Gastroesophageal sphincter (tissue), 4 donors: ENCODE data around the gene P4HA3. TPM values are rescaled to one million over a fixed set of nuclear protein-coding genes. Genes with fewer than 3 reads are reported as not detected.
A peak's percentile ranks its signal among the peaks of the same experiment; 100 is the strongest.

ENCODE experiments used
- ATAC-seq: fragments of 150-250 bp; one replicate; pipeline ENCODE4 v1.9.1; 2016; ENCODE audit warnings: mild to moderate bottlenecking, moderate library complexity
- H3K27ac ChIP-seq, 4 donors: fragments of 200-600 bp; sonication (generic) in 3 of 4; 1 replicate in 3 of 4; 2 replicates in 1 of 4; pipeline ENCODE4 v1.5.1; 2016 to 2019
- H3K27me3 ChIP-seq: fragments of 200-600 bp; sonication (generic); one replicate; pipeline ENCODE4 v1.5.1; 2019
- H3K36me3 ChIP-seq, 2 donors: fragments of 200-600 bp; sonication (generic); one replicate each; pipeline ENCODE4 v1.5.1; 2019; ENCODE audit warnings: control low read depth in 1 of 2
- H3K4me1 ChIP-seq, 3 donors: fragments of 200-600 bp; sonication (generic); 1 replicate in 2 of 3; 2 replicates in 1 of 3; pipeline ENCODE4 v1.5.1; 2016 to 2019; ENCODE audit warnings: control low read depth in 2 of 3
- H3K4me3 ChIP-seq, 2 donors: fragments of 200-600 bp; sonication (generic); one replicate each; pipeline ENCODE4 v1.5.1; 2019; ENCODE audit warnings: mild to moderate bottlenecking in 1 of 2, moderate library complexity in 1 of 2
- H3K9me3 ChIP-seq, 3 donors: fragments of 200-600 bp; sonication (generic); one replicate each; pipeline ENCODE4 v1.5.1; 2017 to 2019; ENCODE audit warnings: control low read depth in 2 of 3
- EP300 ChIP-seq: sonication (generic); formaldehyde crosslinking; IDR thresholded peaks from one replicate; pipeline ENCODE4 v1.6.1; 2017; ENCODE audit warnings: antibody characterized with exemption, mild to moderate bottlenecking
- POLR2A ChIP-seq, 2 donors: fragments of 450-650 bp; IDR thresholded peaks; one replicate each; pipeline ENCODE4 v1.6.1; 2017; ENCODE audit warnings: antibody characterized with exemption in 2 of 2, mild to moderate bottlenecking in 2 of 2, moderate library complexity in 1 of 2
- POLR2AphosphoS5 ChIP-seq: sonication (generic); formaldehyde crosslinking; IDR thresholded peaks from one replicate; pipeline ENCODE4 v1.6.1; 2017; ENCODE audit warnings: antibody characterized with exemption
- WGBS, 2 donors: methylation state at CpG; one replicate each; pipeline ENCODE4 v1.1.5; 2018; ENCODE audit warnings: low coverage in 1 of 2; 5-methylcytosine and 5-hydroxymethylcytosine counted together
- total RNA-seq, 4 donors: library from RNA; depleted of rRNA; stranded (reverse); fragments of >200 nt; gene quantifications; one replicate each; pipeline ENCODE4 v1.1.0, GENCODE V29; 2016
- TF ChIP-seq, protein P1 (sequence below), 4 experiments: fragments of 200-600 bp in 2 of 4; fragments of 450-650 bp in 2 of 4; sonication (generic) in 1 of 4; IDR thresholded peaks; one replicate each; pipeline ENCODE4 v1.5.1; 2017 to 2019; ENCODE audit warnings: antibody characterized with exemption in 4 of 4, mild to moderate bottlenecking in 2 of 4, moderate library complexity in 2 of 4

The P4HA3 gene
- total RNA-seq, 4 donors from 2014 or later, result 0.69 to 2.9 (median 0.94) TPM; not detected in 1

DNA sequence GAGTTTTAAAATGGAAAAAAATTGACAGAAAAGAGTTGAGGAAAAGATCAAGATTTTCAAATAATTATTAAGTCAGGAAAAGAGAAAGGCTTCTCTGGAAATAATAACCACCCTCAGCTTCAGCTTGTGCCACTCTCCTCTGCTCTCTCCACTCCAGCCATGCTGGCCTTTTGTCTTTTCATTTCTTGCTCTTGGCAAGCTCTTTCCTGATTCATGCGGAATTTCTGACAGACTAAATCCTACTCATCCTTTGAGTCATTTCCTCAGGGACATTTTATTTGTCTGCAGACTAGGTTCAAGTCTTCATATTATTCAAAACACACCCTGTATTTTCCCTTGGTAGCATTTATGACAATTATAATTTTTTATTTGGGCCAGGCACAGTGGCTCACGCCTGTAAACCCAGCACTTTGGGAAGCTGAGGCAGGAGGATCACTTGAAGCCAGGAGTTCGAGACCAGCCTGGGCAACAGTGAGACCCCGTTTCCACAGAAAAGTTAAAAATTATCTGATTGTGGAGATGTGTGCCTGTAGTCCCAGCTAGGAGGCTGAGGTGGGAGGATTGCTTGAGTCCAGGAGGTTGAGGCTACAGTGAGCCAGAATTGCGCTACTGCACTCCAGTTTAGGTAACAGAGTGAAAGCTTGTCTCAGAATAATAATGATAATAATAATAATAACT is 7.8 kb upstream of the P4HA3 start:
- 50 to 54% methylated on average over 2 to 5 of the region's 5 CpGs for WGBS, 2 donors
- ATAC-seq, result peak; percentile 59
- peak overlapping the region in 3 of 4 donors; percentile 48 to 67 (median 58) for H3K27ac ChIP-seq

DNA sequence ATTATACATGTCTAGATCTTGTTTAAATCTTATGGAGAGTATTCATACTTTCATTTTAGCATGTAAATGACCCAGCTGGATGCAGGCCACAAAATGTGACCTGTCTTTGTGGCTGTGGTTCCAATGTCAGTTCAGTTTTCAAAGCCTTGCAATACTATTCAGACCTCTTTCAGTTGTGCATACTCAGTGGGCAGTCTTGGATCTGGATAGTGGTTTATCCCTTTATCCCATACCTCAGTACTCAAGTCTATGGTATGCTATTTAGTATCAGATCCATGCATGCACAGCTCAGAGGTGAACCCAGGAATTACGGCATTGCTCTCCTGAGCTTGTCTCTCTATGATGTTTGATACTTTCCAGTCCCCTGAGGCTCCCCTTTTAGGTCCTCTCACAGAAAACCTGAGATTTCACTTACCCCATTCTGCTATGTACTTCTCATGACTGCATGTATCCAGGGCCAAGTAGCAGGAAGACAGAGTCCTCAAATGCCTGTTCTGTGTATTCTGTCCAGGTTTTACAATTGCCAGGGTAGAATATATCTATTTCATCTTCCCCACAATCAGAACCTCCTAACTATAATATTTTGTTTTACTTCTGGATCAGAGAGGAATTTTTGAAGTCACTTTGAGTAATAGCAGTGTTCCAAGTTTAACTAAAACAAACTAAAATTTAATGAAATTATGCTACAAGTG is 6.9 kb upstream of the P4HA3 start:
- peak overlapping the region in 3 of 4 donors; percentile 20 to 67 (median 58) for H3K27ac ChIP-seq
- no peak for TF ChIP-seq EP300
- no peak for TF ChIP-seq POLR2AphosphoS5
- TF ChIP-seq, protein P1, sequence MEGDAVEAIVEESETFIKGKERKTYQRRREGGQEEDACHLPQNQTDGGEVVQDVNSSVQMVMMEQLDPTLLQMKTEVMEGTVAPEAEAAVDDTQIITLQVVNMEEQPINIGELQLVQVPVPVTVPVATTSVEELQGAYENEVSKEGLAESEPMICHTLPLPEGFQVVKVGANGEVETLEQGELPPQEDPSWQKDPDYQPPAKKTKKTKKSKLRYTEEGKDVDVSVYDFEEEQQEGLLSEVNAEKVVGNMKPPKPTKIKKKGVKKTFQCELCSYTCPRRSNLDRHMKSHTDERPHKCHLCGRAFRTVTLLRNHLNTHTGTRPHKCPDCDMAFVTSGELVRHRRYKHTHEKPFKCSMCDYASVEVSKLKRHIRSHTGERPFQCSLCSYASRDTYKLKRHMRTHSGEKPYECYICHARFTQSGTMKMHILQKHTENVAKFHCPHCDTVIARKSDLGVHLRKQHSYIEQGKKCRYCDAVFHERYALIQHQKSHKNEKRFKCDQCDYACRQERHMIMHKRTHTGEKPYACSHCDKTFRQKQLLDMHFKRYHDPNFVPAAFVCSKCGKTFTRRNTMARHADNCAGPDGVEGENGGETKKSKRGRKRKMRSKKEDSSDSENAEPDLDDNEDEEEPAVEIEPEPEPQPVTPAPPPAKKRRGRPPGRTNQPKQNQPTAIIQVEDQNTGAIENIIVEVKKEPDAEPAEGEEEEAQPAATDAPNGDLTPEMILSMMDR (IDR thresholded peaks at IDR 0.05), result no peak
- TF ChIP-seq POLR2A (IDR thresholded peaks at IDR 0.05), result no peak
- 40 to 60% methylated on average over 1 of the region's 1 CpG for WGBS, 2 donors
- no peaks in the 10 kb centered on the region for H3K36me3 ChIP-seq
- no peak overlapping the region for H3K4me3 ChIP-seq
- no peaks in the 10 kb centered on the region for H3K27me3 ChIP-seq
- peaks cover 0 to 23% (median 0%) of the 10 kb centered on the region in 3 donors for H3K9me3 ChIP-seq
- ATAC-seq, result no peak
- H3K4me1 ChIP-seq, result peaks cover 9 to 30% (median 19%) of the 10 kb centered on the region in 3 donors

More for the DNA sequence above, 7.8 kb upstream of the P4HA3 start:
- no peaks in the 10 kb centered on the region for H3K36me3 ChIP-seq
- no peak overlapping the region for H3K4me3 ChIP-seq
- TF ChIP-seq, protein P1 (IDR thresholded peaks at IDR 0.05), result no peak
- peak; percentile 69 for TF ChIP-seq POLR2AphosphoS5
- peaks cover 0 to 23% (median 0%) of the 10 kb centered on the region in 3 donors for H3K9me3 ChIP-seq
- no peaks in the 10 kb centered on the region for H3K27me3 ChIP-seq
- peaks cover 9 to 30% (median 19%) of the 10 kb centered on the region in 3 donors for H3K4me1 ChIP-seq

DNA sequence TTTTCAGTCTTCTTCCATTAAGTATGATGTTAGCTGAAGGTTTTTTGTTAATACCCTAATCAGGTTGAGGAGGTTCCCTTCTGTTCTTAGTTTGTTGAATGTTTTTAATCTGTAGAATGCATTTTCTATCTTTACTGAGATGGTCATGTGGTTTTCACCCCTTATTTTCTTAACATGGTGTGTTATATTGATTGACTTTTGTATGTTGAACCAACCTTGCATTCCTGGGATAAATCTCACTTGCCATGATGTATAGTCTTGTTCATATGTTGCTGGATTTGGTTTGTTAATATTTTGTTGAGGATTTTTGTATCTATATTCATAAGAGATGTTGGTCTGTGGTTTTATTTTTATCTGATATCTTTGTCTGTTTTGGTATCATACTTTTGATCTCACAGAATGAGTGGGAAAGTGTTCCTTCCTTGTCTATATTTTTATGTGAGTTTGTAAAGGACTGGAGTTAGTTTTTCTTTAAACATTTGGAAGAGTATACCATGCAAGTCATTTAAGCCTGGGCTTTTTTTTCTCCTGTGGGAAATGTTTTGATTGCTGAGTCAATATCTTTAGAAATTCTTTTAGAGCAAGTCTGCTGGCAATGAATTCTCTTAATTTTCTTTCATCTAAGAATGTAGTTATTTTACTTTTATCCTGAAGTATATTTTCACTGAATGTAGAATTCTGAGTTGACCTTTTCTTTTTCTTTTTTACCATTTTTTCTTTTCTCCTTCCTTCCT is 5.5 kb upstream of the P4HA3 start:
- TF ChIP-seq POLR2AphosphoS5, result no peak
- TF ChIP-seq POLR2A (IDR thresholded peaks at IDR 0.05), result no peak
- TF ChIP-seq, protein P1 (IDR thresholded peaks at IDR 0.05), result no peak
- TF ChIP-seq EP300, result no peak
- H3K27ac ChIP-seq, result no peak overlapping the region
- H3K27me3 ChIP-seq, result no peaks in the 10 kb centered on the region
- H3K9me3 ChIP-seq, result peaks cover 0 to 23% (median 0%) of the 10 kb centered on the region in 3 donors
- no peaks in the 10 kb centered on the region for H3K36me3 ChIP-seq
- H3K4me1 ChIP-seq, result peaks cover 6 to 21% (median 11%) of the 10 kb centered on the region in 3 donors
- no peak for ATAC-seq
- H3K4me3 ChIP-seq, result no peak overlapping the region

DNA sequence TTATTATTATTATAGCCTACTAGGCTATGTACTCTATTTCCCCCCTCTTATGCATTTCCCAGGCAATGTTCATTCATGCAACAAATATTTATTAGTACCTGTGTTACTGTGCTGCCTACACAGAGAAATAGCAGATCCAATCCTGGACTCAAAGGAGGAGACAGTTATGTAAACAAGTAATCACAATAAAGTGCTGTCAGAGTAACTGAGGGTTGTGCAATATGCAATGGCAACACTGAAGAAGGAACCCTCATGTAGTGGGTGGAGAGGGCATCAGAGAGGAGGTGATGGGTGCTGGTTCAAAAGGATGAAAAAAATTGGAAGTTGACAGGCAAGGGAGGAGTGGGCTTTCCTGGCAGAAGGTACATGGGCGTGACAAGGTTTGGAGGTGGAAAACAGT is 886 bp upstream of the P4HA3 start:
- peaks cover 0 to 12% (median 0%) of the 10 kb centered on the region in 3 donors for H3K4me1 ChIP-seq
- no peak for ATAC-seq
- no peaks in the 10 kb centered on the region for H3K36me3 ChIP-seq
- H3K9me3 ChIP-seq, result peaks cover 0 to 21% (median 0%) of the 10 kb centered on the region in 3 donors
- 85 to 92% methylated on average over 1 of the region's 1 CpG for WGBS, 2 donors
- H3K27ac ChIP-seq, result no peak overlapping the region
- no peak overlapping the region for H3K4me3 ChIP-seq
- H3K27me3 ChIP-seq, result peaks cover 15% of the 10 kb centered on the region
- TF ChIP-seq, protein P1 (IDR thresholded peaks at IDR 0.05), result no peak
- no peak for TF ChIP-seq POLR2A (IDR thresholded peaks at IDR 0.05)
- no peak for TF ChIP-seq POLR2AphosphoS5
- no peak for TF ChIP-seq EP300
